ENCODE measurements around the gene TMPRSS13.

The TMPRSS13 gene

DNA sequence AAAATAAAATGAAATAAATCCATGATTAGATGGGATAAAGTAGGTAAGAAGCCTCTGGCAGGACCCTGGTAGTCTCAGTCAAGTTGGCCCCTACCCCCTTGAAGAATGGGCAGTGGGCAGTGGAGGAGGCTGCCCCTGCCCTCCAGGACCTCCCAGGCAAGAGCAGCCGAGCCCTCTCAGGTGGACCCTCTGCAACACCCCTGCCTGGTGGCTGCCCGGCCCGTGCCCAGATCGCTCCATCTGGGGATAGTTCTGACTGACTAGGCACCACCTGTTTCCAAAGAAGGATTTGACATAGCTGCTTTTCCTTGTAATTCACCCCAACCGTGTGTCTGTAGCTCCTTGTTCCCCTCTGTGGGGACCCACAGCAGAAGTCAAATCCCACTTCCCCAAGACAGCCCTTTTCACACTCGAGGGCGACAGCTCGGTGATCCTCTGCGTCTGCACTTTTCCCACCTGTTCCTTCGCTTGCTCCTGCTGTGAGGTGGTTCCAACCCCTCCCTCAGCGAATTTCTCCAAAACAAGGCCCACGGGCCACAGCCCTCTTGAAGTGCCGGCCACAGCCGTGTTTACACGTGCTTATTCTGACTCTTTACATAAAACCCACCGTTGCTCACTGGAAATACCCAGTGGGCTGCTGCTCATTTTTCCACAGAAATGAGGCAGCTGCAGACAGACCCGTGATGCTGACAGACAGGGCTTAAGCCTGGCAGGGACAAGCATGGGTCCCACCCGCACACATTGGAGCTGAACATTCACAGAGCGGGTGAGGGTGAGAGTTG is 5.5 kb upstream of the TMPRSS13 start:
- H3K27me3 ChIP-seq, result 0 out of 22 replicates have a peak, but pooled peaks cover 0 to under 1% (median 0%) of the 10 kb centered on the region in 11 experiments
- H3K36me3 ChIP-seq, result no peaks in the 10 kb centered on the region
- peak overlapping the region in 4 of 11 experiments; percentile 5 to 83 (median 16); a peak in 1 of 22 replicates for H3K4me2 ChIP-seq
- TF ChIP-seq Cebpa-rat (IDR thresholded peaks at IDR 0.05), result no peak
- H3K27ac ChIP-seq, result no peak overlapping the region
- peaks cover 40 to 52% (median 44%) of the 10 kb centered on the region in 10 experiments for H3K4me1 ChIP-seq
- no peak overlapping the region for H3K4me3 ChIP-seq
- no peaks in the 10 kb centered on the region for H3K9me3 ChIP-seq (replicated peaks in 1 of 11)
- H3K9ac ChIP-seq, result no peak overlapping the region
- no peaks in the 10 kb centered on the region; a peak in 1 of 22 replicates for H4K20me1 ChIP-seq

- TF ChIP-seq Cebpa-rat (IDR thresholded peaks at IDR 0.05), result no peak
- no peaks in the 10 kb centered on the region for H3K36me3 ChIP-seq
- no peaks in the 10 kb centered on the region for H3K9me3 ChIP-seq (replicated peaks in 1 of 11)
- peaks cover 48 to 60% (median 52%) of the 10 kb centered on the region in 10 experiments for H3K4me1 ChIP-seq
- H3K9ac ChIP-seq, result no peak overlapping the region
- H3K27me3 ChIP-seq, result 0 out of 22 replicates have a peak, but pooled peaks cover 0 to 4% (median 0%) of the 10 kb centered on the region in 11 experiments
- no peaks in the 10 kb centered on the region; a peak in 1 of 22 replicates for H4K20me1 ChIP-seq
- H3K27ac ChIP-seq, result no peak overlapping the region
- H3K4me2 ChIP-seq, result peak overlapping the region in 9 of 11 experiments; percentile 7 to 87 (median 16); a peak in 12 of 22 replicates
- H3K4me3 ChIP-seq, result no peak overlapping the region
Measured at GRCh38 chr11:117933930-117934329, 4.7 kb upstream of the TMPRSS13 start.

- TF ChIP-seq Cebpa-rat (IDR thresholded peaks at IDR 0.05), result no peak
- H3K4me3 ChIP-seq, result no peak overlapping the region
- peaks cover 53 to 64% (median 57%) of the 10 kb centered on the region in 10 experiments for H3K4me1 ChIP-seq
- H4K20me1 ChIP-seq, result no peaks in the 10 kb centered on the region; a peak in 1 of 22 replicates
- peak overlapping the region in 9 of 11 experiments; percentile 7 to 87 (median 16); a peak in 12 of 22 replicates for H3K4me2 ChIP-seq
- H3K36me3 ChIP-seq, result no peaks in the 10 kb centered on the region
- no peak overlapping the region for H3K9ac ChIP-seq
- H3K9me3 ChIP-seq (replicated peaks in 1 of 11), result no peaks in the 10 kb centered on the region
- 0 out of 22 replicates have a peak, but pooled peaks cover 0 to 4% (median 0%) of the 10 kb centered on the region in 11 experiments for H3K27me3 ChIP-seq
- H3K27ac ChIP-seq, result no peak overlapping the region
Measured at GRCh38 chr11:117933475-117933874, 4.3 kb upstream of the TMPRSS13 start.

DNA sequence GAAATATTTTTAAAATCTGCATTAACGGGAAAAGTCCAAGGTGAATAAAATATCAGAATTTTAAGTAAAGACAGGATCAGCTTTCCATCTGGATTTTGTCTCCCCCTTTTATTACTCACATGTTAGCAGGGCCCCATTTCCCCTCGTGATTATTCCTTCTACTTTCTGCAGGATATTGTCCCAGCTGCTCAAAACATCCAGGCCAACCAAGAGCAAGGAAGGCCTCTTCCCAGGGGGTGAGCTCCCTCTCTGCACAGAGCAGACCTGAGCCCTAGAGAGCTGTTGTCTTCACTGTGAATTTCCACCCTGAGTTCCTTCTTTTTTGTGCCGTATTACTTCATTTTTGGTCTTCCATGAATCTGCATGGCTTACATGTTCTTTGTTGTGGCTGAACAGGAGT is 3.7 kb upstream of the TMPRSS13 start:
- Histone ChIP-seq H3K36me3 (no peaks in the 10 kb centered on the region), H4K20me1 (no peaks in the 10 kb centered on the region; a peak in 1 of 22 replicates), H3K27ac (no peak overlapping the region), H3K4me3 (no peak overlapping the region), H3K4me1 (peaks cover 58 to 70% (median 62%) of the 10 kb centered on the region in 10 experiments), H3K9me3 (replicated peaks in 1 of 11) (no peaks in the 10 kb centered on the region), H3K4me2 (peak overlapping the region in 6 of 11 experiments; percentile 49 to 92 (median 85); a peak in 8 of 22 replicates), H3K27me3 (peaks cover 0 to 4% (median 0%) of the 10 kb centered on the region in 11 experiments; a peak in 3 of 22 replicates), H3K9ac (no peak overlapping the region)
- no peak for TF ChIP-seq Cebpa-rat (IDR thresholded peaks at IDR 0.05)

DNA sequence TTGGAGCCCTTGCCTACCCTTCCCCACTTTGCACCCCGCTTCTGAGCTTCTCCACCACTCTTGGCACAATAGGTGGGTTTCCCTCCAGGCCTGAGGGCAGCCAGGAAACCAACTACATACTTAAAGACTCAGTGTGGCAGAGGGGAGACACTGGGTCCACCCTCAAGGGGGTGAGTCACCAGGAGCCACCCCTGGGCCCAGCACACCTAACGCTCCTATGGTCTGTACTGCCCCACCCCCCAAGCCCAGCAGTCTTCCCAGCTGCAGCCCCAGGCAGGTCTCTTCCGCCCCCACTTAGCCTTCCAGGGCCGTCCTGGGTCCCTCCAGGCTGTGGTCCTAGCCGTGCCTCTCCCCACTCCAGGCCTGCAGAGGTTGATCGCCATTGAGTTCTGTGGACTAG is 3.2 kb upstream of the TMPRSS13 start:
- Histone ChIP-seq H3K9ac (no peak overlapping the region), H3K36me3 (no peaks in the 10 kb centered on the region), H3K27ac (no peak overlapping the region), H3K9me3 (replicated peaks in 1 of 11) (no peaks in the 10 kb centered on the region), H4K20me1 (no peaks in the 10 kb centered on the region; a peak in 1 of 22 replicates), H3K27me3 (peaks cover 0 to 7% (median 4%) of the 10 kb centered on the region in 11 experiments; a peak in 8 of 22 replicates), H3K4me3 (no peak overlapping the region), H3K4me1 (peaks cover 59 to 73% (median 65%) of the 10 kb centered on the region in 10 experiments), H3K4me2 (peak overlapping the region in 10 of 11 experiments; percentile 71 to 92 (median 82); a peak in 20 of 22 replicates)
- TF ChIP-seq Cebpa-rat (IDR thresholded peaks at IDR 0.05), result no peak

- Histone ChIP-seq H3K9ac (peak overlapping the region in 1 of 11 experiments; percentile 7; a peak in 1 of 22 replicates), H3K27me3 (peaks cover 0 to 12% (median 4%) of the 10 kb centered on the region in 11 experiments; a peak in 8 of 22 replicates), H3K27ac (peak overlapping the region in 4 of 11 experiments; percentile 61 to 77 (median 71); a peak in 3 of 22 replicates), H3K4me2 (peak overlapping the region in 10 of 11 experiments; percentile 71 to 92 (median 82); a peak in 21 of 22 replicates), H3K36me3 (no peaks in the 10 kb centered on the region), H4K20me1 (no peaks in the 10 kb centered on the region; a peak in 1 of 22 replicates), H3K9me3 (replicated peaks in 1 of 11) (no peaks in the 10 kb centered on the region), H3K4me3 (no peak overlapping the region), H3K4me1 (peaks cover 59 to 77% (median 65%) of the 10 kb centered on the region in 10 experiments)
- TF ChIP-seq Cebpa-rat (IDR thresholded peaks at IDR 0.05), result no peak
Measured at GRCh38 chr11:117931971-117932370, 2.8 kb upstream of the TMPRSS13 start.

GRCh38 chr11:117931331-117931950 is 2.2 kb upstream of the TMPRSS13 start:
- no peak for TF ChIP-seq Cebpa-rat (IDR thresholded peaks at IDR 0.05)
- Histone ChIP-seq H4K20me1 (no peaks in the 10 kb centered on the region; a peak in 1 of 22 replicates), H3K4me1 (peaks cover 59 to 83% (median 65%) of the 10 kb centered on the region in 10 experiments), H3K27me3 (peaks cover 0 to 16% (median 4%) of the 10 kb centered on the region in 11 experiments; a peak in 9 of 22 replicates), H3K9ac (peak overlapping the region in 9 of 11 experiments; percentile 4 to 67 (median 48); a peak in 8 of 22 replicates), H3K36me3 (no peaks in the 10 kb centered on the region), H3K4me2 (peak overlapping the region; percentile 71 to 92 (median 83)), H3K9me3 (replicated peaks in 1 of 11) (no peaks in the 10 kb centered on the region), H3K4me3 (no peak overlapping the region), H3K27ac (peak overlapping the region in 9 of 11 experiments; percentile 2 to 77 (median 51); a peak in 16 of 22 replicates)

DNA sequence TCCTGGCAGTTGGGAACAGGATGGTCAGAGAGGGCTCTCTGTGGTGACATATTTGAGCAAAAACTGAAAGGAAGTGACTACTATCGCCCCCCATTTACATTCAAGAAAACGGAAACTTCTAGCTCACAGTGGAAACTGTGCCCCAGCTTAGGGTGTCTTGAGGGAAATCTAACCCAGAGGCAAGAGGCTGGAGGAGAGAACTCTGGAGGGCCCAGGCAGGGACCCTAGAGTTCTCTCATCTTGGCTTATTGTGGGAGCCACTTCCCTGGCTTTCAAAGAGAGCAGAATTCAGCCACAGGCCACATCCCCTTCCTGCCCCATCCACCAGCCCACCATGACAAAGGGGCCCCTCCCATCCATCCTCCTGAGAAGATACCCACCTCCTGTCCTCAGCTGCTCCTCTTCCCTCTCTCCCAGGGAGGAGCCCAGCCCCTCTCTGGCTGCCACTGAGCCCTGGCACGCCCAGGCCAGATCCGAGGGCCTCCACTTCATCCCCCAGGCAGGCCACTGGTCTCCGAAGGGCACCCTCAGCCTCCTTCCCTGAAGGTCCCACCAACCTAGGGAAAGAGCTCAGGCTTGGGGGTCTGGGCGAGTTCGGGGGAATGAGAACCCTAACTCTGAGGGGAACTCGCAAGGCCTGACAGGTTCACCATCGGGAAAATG is 1.6 kb upstream of the TMPRSS13 start:
- H3K27ac ChIP-seq, result peak overlapping the region in 9 of 11 experiments; percentile 2 to 77 (median 51); a peak in 17 of 22 replicates
- no peak for TF ChIP-seq Cebpa-rat (IDR thresholded peaks at IDR 0.05)
- H3K4me3 ChIP-seq, result peak overlapping the region in 3 of 10 experiments; percentile 21 to 30 (median 23); a peak in 5 of 20 replicates
- H3K4me1 ChIP-seq, result peaks cover 59 to 84% (median 65%) of the 10 kb centered on the region in 10 experiments
- H4K20me1 ChIP-seq, result no peaks in the 10 kb centered on the region; a peak in 1 of 22 replicates
- H3K4me2 ChIP-seq, result peak overlapping the region; percentile 71 to 92 (median 83)
- H3K27me3 ChIP-seq, result peaks cover 0 to 16% (median 4%) of the 10 kb centered on the region in 11 experiments; a peak in 9 of 22 replicates
- H3K9me3 ChIP-seq (replicated peaks in 1 of 11), result no peaks in the 10 kb centered on the region
- H3K36me3 ChIP-seq, result no peaks in the 10 kb centered on the region
- H3K9ac ChIP-seq, result peak overlapping the region; percentile 16 to 67 (median 40); a peak in 18 of 22 replicates

Measured in BLaER1 treated with 17β-estradiol and CSF1 and Interleukin-3, amounts not matched to agents 10 nM and 100 nM (cell line).